A549 (cell line): Measurements from ENCODE around the gene HDHD5.

ENCODE experiments used
- BCL3 ChIP-seq: fragments of >200 bp; sonication (Bioruptor Twin); formaldehyde crosslinking; IDR thresholded peaks from 3 replicates; pipeline ENCODE4 v1.6.1; 2016
- CTCF ChIP-seq: fragments of >200 bp; sonication (Bioruptor Twin); formaldehyde crosslinking; IDR thresholded peaks from 3 replicates; pipeline ENCODE4 v1.5.1; 2016
- PHF8 ChIP-seq: fragments of 200-600 bp; sonication (generic); IDR thresholded peaks from 2 replicates; pipeline ENCODE4 v1.6.1; 2016; ENCODE audit warnings: low read depth, mild to moderate bottlenecking, antibody characterized with exemption, moderate library complexity, borderline replicate concordance
- POLR2AphosphoS2 ChIP-seq: conservative IDR thresholded peaks from 2 replicates; pipeline ENCODE4 v1.6.1; 2012; ENCODE audit warnings: low read length, improper control_type of control experiment, inconsistent platforms
- TFCP2L1 ChIP-seq: fragments of 250-450 bp; sonication (Bioruptor Pico); IDR thresholded peaks from 2 replicates; pipeline ENCODE4 v1.5.0; 2021; ENCODE audit warnings: mild to moderate bottlenecking

- TF ChIP-seq POLR2AphosphoS2 (no peak), BCL3 (no peak), CTCF (no peak), TFCP2L1 (no peak), PHF8 (no peak)
Measured at GRCh38 chr22:17191163-17191784, 32.2 kb upstream of the HDHD5 start.
